HG03159 (cell line): ENCODE data around the gene CAMTA2.
"Not testable (repeated sequence)": the region's sequence is repeated elsewhere in the genome, so short reads cannot be mapped to it uniquely, and the experiment has no call there.

Source experiments
- ATAC-seq: cut with Tn5 transposase; IDR thresholded peaks from one replicate; pipeline ENCODE4 v1.9.1; 2021; ENCODE audit warnings: mild to moderate bottlenecking, moderate library complexity; ENCODE audit not compliant: unreplicated experiment

CAMTA2 gene, protein sequence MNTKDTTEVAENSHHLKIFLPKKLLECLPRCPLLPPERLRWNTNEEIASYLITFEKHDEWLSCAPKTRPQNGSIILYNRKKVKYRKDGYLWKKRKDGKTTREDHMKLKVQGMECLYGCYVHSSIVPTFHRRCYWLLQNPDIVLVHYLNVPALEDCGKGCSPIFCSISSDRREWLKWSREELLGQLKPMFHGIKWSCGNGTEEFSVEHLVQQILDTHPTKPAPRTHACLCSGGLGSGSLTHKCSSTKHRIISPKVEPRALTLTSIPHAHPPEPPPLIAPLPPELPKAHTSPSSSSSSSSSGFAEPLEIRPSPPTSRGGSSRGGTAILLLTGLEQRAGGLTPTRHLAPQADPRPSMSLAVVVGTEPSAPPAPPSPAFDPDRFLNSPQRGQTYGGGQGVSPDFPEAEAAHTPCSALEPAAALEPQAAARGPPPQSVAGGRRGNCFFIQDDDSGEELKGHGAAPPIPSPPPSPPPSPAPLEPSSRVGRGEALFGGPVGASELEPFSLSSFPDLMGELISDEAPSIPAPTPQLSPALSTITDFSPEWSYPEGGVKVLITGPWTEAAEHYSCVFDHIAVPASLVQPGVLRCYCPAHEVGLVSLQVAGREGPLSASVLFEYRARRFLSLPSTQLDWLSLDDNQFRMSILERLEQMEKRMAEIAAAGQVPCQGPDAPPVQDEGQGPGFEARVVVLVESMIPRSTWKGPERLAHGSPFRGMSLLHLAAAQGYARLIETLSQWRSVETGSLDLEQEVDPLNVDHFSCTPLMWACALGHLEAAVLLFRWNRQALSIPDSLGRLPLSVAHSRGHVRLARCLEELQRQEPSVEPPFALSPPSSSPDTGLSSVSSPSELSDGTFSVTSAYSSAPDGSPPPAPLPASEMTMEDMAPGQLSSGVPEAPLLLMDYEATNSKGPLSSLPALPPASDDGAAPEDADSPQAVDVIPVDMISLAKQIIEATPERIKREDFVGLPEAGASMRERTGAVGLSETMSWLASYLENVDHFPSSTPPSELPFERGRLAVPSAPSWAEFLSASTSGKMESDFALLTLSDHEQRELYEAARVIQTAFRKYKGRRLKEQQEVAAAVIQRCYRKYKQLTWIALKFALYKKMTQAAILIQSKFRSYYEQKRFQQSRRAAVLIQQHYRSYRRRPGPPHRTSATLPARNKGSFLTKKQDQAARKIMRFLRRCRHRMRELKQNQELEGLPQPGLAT

GRCh38 chr17:4986951-4987766 lies at the start of gene CAMTA2:
TSS of gene CAMTA2 (minus strand) at chr17:4987675. CDS start at chr17:4986222, 1,453 bp downstream.
- peak; percentile 73 for ATAC-seq

- no peak for ATAC-seq
Observed at GRCh38 chr17:5035315-5035714, 47.8 kb upstream of the CAMTA2 start, which contains the start of gene SLC52A1. TSS of gene SLC52A1 (minus strand) at chr17:5035426. CDS start at chr17:5034606, 820 bp downstream.

DNA sequence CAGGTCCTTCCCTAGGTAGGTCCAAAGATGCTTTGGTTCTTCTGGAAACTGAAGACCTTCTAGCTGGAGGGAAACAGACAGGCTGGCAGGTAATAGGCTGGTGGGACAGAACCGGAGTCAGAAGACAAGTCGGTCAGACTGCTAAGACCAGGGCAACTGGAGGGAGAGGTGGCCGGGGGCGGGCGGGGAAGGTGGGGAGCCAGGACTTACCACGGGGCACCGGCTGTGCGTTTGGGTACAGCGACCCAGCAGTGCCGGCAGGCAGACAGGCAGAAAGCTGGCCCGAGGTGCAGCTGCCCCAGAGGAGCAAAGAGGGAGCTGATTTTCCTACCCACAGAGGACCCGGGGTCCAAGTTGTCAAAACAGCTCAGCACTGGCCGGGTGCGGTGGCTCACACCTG lies 47.2 kb upstream of the CAMTA2 start:
- no peak for ATAC-seq

DNA sequence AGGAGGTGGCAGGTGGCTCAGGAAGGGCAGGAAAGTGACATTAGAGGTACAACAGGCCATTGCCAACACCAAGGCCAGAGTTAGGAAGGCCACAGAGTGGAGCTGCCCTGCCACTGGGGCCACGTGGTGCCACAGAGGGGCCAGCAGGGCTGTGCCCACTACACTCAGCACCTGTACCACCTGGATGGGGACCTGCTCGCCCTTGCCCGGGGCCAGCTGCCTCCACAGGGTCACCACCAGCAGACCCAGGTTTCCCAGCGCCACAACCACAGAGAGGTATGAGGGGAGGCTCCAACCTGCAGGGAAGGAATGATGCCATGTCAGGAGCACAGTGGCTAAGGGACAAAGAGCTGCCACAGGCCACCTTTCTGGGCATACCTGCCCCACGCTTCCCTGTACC lies 46.6 kb upstream of the CAMTA2 start:
- no peak for ATAC-seq

DNA sequence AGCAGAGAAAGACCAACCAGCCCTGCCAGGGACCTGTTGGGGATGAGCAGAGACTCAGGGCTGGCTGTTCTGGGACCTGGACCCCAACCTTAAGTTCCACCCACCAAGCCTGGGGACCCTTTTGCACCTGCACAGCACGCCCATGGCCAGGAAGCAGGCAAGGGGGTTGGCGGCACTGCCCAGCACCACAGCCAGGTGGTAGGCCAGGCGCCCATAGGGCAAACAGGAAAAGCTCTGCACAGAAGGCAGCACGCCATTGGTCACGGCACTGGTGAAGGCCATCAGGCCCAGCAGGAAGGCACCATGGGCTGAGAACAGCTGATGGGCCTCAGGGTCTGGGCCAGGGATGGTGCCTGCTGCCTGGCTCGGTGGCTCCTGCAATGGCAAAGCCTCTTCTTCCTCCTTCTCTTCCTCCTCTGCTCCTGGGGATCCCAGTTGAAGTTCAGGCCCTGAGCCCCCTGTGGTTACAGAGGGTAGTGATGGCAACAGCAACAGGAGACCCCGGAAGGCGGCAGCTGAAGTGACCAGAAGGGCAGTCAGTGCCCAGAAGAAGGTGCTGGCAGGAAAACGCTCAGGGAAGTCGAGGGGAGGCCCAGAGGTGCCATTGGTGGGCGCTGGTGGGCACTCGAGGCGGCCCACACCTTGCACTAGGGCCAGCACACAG lies 46.0 kb upstream of the CAMTA2 start:
- no peak for ATAC-seq

DNA sequence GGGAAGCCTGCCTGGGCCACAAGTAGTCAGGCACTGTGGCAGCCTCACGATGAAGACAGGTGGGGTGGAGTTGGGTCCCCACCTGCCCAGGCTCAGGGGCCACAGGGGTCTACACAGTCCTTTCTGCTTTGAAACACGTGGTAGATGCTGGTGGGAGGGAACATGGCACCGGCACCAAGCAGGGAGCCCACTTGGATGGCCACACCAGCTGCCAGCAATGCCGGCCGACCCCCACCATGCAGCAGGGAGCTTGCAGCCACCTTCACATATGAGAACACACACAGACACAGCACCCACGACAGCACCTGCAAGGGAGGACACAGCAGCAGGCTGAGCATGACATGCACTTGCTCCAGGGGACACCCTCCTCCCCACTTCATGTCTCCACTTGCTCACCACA lies 45.4 kb upstream of the CAMTA2 start:
- ATAC-seq, result no peak

- peak; percentile 63 for ATAC-seq
Observed at GRCh38 chr17:5031365-5032082, 44.0 kb upstream of the CAMTA2 start.

- ATAC-seq, result not testable (repeated sequence)
Observed at GRCh38 chr17:5030168-5030567, 42.7 kb upstream of the CAMTA2 start.

DNA sequence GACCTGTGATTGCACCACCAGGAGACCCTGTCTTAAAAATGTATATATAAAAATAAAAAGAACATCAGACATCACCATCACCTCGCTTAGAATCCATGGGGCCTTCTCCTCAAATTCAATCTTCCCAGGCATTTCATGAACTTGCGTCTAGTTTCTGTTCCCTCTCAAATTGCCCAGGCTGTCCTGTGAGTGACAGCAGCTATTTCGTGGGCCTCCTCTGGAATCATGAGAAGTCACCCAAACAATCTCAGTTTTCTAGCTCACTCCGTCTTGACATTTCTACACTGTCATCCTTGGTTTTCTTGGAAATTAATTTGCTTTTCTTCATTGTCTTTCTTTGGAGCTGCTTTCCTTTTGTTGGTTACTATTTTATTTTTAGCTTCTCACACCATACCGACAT lies 40.4 kb upstream of the CAMTA2 start:
- no peak for ATAC-seq

GRCh38 chr17:5027299-5027698 lies 39.8 kb upstream of the CAMTA2 start:
- no peak for ATAC-seq

DNA sequence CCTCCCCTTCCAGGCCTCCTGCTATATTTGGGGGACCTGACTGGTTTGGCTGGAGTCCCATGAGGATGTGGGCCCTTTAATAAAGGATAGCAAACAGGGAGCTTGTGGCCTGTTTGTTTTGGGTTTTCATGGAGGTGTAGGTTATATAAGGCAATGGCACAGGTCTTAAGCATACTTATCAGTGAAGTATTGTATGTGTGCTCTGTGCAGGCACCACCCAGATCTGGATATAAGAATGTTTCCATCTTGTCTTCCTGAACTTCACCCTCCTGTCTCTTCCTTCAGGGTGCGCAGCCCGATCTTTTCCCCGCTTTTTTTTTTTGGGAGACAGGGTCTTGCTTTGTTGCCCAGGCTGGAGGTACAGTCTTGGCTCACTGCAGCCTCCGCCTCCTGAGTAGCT lies 37.1 kb upstream of the CAMTA2 start:
- ATAC-seq, result no peak

DNA sequence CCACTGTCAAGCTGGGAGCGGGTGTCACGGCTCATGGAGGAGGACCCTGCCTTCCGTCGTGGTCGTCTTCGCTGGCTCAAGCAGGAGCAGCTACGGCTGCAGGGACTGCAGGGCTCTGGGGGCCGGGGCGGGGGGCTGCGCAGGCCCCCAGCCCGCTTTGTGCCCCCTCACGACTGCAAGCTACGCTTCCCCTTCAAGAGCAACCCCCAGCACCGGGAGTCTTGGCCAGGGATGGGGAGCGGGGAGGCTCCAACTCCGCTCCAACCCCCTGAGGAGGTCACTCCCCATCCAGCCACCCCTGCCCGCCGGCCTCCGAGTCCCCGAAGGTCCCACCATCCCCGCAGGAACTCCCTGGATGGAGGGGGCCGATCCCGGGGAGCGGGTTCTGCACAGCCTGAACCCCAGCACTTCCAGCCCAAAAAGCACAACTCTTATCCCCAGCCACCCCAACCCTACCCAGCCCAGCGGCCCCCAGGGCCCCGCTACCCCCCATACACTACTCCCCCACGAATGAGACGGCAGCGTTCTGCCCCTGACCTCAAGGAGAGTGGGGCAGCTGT lies 36.2 kb upstream of the CAMTA2 start:
- no peak for ATAC-seq

- ATAC-seq, result no peak
Observed at GRCh38 chr17:5022171-5022711, 34.8 kb upstream of the CAMTA2 start.

GRCh38 chr17:5020502-5021023 lies 33.1 kb upstream of the CAMTA2 start:
- ATAC-seq, result no peak

- no peak for ATAC-seq
Observed at GRCh38 chr17:5019475-5019956, 32.0 kb upstream of the CAMTA2 start.

DNA sequence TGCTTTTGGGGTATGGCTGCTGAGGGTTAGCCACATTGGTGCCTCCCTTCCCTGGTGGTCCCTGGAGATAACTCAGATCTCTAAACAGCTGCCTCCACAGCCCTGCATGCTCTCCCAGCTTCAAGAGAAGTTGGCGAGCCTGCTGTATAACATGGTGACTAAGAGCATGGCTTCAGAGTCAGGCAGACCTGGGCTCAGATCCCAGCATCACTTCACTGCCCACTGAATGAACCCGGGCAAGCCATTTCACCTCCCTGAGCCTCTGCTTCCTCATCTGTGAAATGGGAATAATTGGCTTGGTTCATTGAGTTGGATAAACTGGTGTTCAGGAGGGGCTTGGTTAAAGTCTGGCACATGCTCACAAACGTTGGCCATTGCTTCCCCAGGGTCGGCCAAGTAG lies 26.9 kb upstream of the CAMTA2 start:
- ATAC-seq, result no peak

GRCh38 chr17:5011928-5012327 lies 24.5 kb upstream of the CAMTA2 start:
- no peak for ATAC-seq

GRCh38 chr17:5003214-5003867 lies 15.9 kb upstream of the CAMTA2 start:
- no peak for ATAC-seq
